Fibroblast of lung (primary cell): Measurements from ENCODE around the gene ZDHHC16. TPM values are rescaled to one million over a fixed set of nuclear protein-coding genes. Genes with fewer than 3 reads are reported as not detected.

ENCODE experiments used
- DNase-seq, 2 donors: peaks; one replicate each; pipeline versions ENCODE4 v3.0.0 to v3.0.0-alpha.2; 2010; ENCODE audit warnings: low read depth in 2 of 2
- H2AFZ ChIP-seq: 2 replicates; pipeline ENCODE4 v1.5.1; 2012; ENCODE audit warnings: low read length, control low read depth, inconsistent platforms
- H3K27ac ChIP-seq: 2 replicates; pipeline ENCODE4 v1.5.1; 2011; ENCODE audit warnings: low read length, control low read depth; ENCODE audit not compliant: insufficient read depth
- H3K27me3 ChIP-seq: 2 replicates; pipeline ENCODE4 v1.5.1; 2011; ENCODE audit warnings: mild to moderate bottlenecking, low read length; ENCODE audit not compliant: control insufficient read depth, insufficient read depth
- H3K36me3 ChIP-seq: 2 replicates; pipeline ENCODE4 v1.5.1; 2011; ENCODE audit warnings: low read length; ENCODE audit not compliant: control insufficient read depth, insufficient read depth
- H3K4me1 ChIP-seq: 2 replicates; pipeline ENCODE4 v1.5.1; 2011; ENCODE audit warnings: low read length; ENCODE audit not compliant: control insufficient read depth, insufficient read depth; ENCODE audit errors: extremely low read depth
- H3K4me2 ChIP-seq: 2 replicates; pipeline ENCODE4 v1.5.1; 2011; ENCODE audit warnings: low read length, control low read depth; ENCODE audit not compliant: insufficient read depth; ENCODE audit errors: extremely low read depth
- H3K4me3 ChIP-seq, 4 experiments: fragments of 200-600 bp in 1 of 4; sonication (generic) in 1 of 4; replicated peaks in 1 of 4; 2 replicates each; pipeline ENCODE4 v1.5.1; 2011 to 2016; ENCODE audit warnings: low read length in 4 of 4, low read depth in 3 of 4, mild to moderate bottlenecking in 3 of 4, control low read depth in 2 of 4, inconsistent platforms in 1 of 4, mixed read lengths in 1 of 4; ENCODE audit not compliant: insufficient read depth in 1 of 4; ENCODE audit errors: control extremely low read depth in 1 of 4
- H3K79me2 ChIP-seq: 2 replicates; pipeline ENCODE4 v1.5.1; 2012; ENCODE audit warnings: mild to moderate bottlenecking, low read length, inconsistent platforms; ENCODE audit not compliant: control insufficient read depth, insufficient read depth
- H3K9ac ChIP-seq: 2 replicates; pipeline ENCODE4 v1.5.1; 2011; ENCODE audit warnings: mild to moderate bottlenecking, low read length, control low read depth; ENCODE audit not compliant: insufficient read depth
- H3K9me3 ChIP-seq: 2 replicates; pipeline ENCODE4 v1.5.1; 2012; ENCODE audit warnings: low read depth, low read length; ENCODE audit not compliant: control insufficient read depth, insufficient read depth
- H4K20me1 ChIP-seq: 2 replicates; pipeline ENCODE4 v1.5.1; 2011; ENCODE audit warnings: low read length; ENCODE audit not compliant: control insufficient read depth, insufficient read depth; ENCODE audit errors: extremely low read depth
- CTCF ChIP-seq, 2 donors: IDR thresholded peaks in 1 of 2; conservative IDR thresholded peaks in 1 of 2; 1 replicate in 1 of 2; 2 replicates in 1 of 2; pipeline ENCODE4 v1.5.1; 2011 to 2012; ENCODE audit warnings: low read length in 2 of 2, control low read depth in 1 of 2, inconsistent platforms in 1 of 2, low read depth in 1 of 2, mild to moderate bottlenecking in 1 of 2
- EZH2 ChIP-seq: IDR thresholded peaks from 2 replicates; pipeline ENCODE4 v1.5.1; 2012; ENCODE audit warnings: low read length, control low read depth, mild to moderate bottlenecking; ENCODE audit errors: missing control alignments
- polyA plus RNA-seq, 2 donors: library from polyadenylated mRNA; depleted of rRNA in 1 of 2; stranded (reverse) in 1 of 2; unstranded in 1 of 2; fragments of >200 nt; gene quantifications; 2 replicates each; pipeline ENCODE4 v1.2.1, GENCODE V29; 2011 to 2012; ENCODE audit warnings: missing spikeins in 1 of 2
- total RNA-seq: library from RNA; depleted of rRNA; stranded (reverse); fragments of >200 nt; gene quantifications from 2 replicates; pipeline ENCODE4 v1.2.1, GENCODE V29; 2014

ZDHHC16 gene
- total and polyA plus RNA-seq, 2 donors (not counting 1 experiment from before 2014, with no cell fraction given) = 39.3 to 60.2 TPM

GRCh38 chr10:97503406-97503805, 57.4 kb downstream of the ZDHHC16 start:
- Histone ChIP-seq H3K27me3 (no peaks in the 10 kb centered on the region), H3K79me2 (peaks cover 23% of the 10 kb centered on the region), H3K27ac (no peak overlapping the region), H3K9ac (no peak overlapping the region), H3K4me3 (no peak overlapping the region), H3K4me2 (no peak overlapping the region), H3K9me3 (no peaks in the 10 kb centered on the region), H4K20me1 (no peaks in the 10 kb centered on the region), H3K36me3 (no peaks in the 10 kb centered on the region), H3K4me1 (peaks cover 6% of the 10 kb centered on the region), H2AFZ (no peak overlapping the region)
- no peak for TF ChIP-seq EZH2
- TF ChIP-seq CTCF (conservative IDR thresholded peaks at IDR 0.05 in 1 of 2, IDR thresholded peaks at IDR 0.05 in 1 of 2; ENCODE audit: low read depth in 1 of 2, low read length in 2 of 2) = no peak
- no peak for DNase-seq

- TF ChIP-seq EZH2 = no peak
- no peak for TF ChIP-seq CTCF (conservative IDR thresholded peaks at IDR 0.05 in 1 of 2, IDR thresholded peaks at IDR 0.05 in 1 of 2; ENCODE audit: low read depth in 1 of 2, low read length in 2 of 2)
- Histone ChIP-seq H3K4me1 (peaks cover 3% of the 10 kb centered on the region), H4K20me1 (no peaks in the 10 kb centered on the region), H3K79me2 (peaks cover 21% of the 10 kb centered on the region), H3K9ac (no peak overlapping the region), H3K27ac (no peak overlapping the region), H3K27me3 (no peaks in the 10 kb centered on the region), H3K36me3 (no peaks in the 10 kb centered on the region), H2AFZ (no peak overlapping the region), H3K4me2 (no peak overlapping the region), H3K9me3 (no peaks in the 10 kb centered on the region), H3K4me3 (no peak overlapping the region)
- DNase-seq = no peak
These were observed 59.2 kb downstream of the ZDHHC16 start for GRCh38 chr10:97505152-97505551.

- no peaks in the 10 kb centered on the region for H3K9me3 ChIP-seq
- H3K4me1 ChIP-seq = no peaks in the 10 kb centered on the region
- H4K20me1 ChIP-seq = no peaks in the 10 kb centered on the region
- no peak overlapping the region for H3K4me2 ChIP-seq
- no peak for TF ChIP-seq EZH2
- TF ChIP-seq CTCF (conservative IDR thresholded peaks at IDR 0.05 in 1 of 2, IDR thresholded peaks at IDR 0.05 in 1 of 2; ENCODE audit: low read depth in 1 of 2, low read length in 2 of 2) = no peak
- H3K36me3 ChIP-seq = no peaks in the 10 kb centered on the region
- H2AFZ ChIP-seq = no peak overlapping the region
- no peak for DNase-seq
- H3K27ac ChIP-seq = no peak overlapping the region
- H3K9ac ChIP-seq = no peak overlapping the region
- no peak overlapping the region for H3K4me3 ChIP-seq
- peaks cover 13% of the 10 kb centered on the region for H3K79me2 ChIP-seq
- H3K27me3 ChIP-seq = no peaks in the 10 kb centered on the region
These were observed 60.4 kb downstream of the ZDHHC16 start for GRCh38 chr10:97506199-97506991.

Other genes starting within 250 kb of the ZDHHC16 start
- 4.6 and 7.4 TPM in 2 replicates for gene ARHGAP19, start 153.5 kb upstream of the ZDHHC16 start, total RNA-seq
- gene ARHGAP19, start 153.5 kb upstream of the ZDHHC16 start, polyA plus RNA-seq = 5.6 and 9.0 TPM in 2 replicates
- 2.8 TPM in 2 replicates for gene FRAT1, start 126.9 kb upstream of the ZDHHC16 start, total RNA-seq
- 0.48 and 0.70 TPM in 2 replicates for gene FRAT1, start 126.9 kb upstream of the ZDHHC16 start, polyA plus RNA-seq
- gene FRAT2, start 111.4 kb upstream of the ZDHHC16 start, total RNA-seq = 5.3 and 6.7 TPM in 2 replicates
- 2.0 and 2.2 TPM in 2 replicates for gene FRAT2, start 111.4 kb upstream of the ZDHHC16 start, polyA plus RNA-seq
- 10.5 and 10.7 TPM in 2 replicates for gene RRP12, start 44.8 kb upstream of the ZDHHC16 start, total RNA-seq
- 6.1 and 11.1 TPM in 2 replicates for gene RRP12, start 44.8 kb upstream of the ZDHHC16 start, polyA plus RNA-seq
- 165 and 209 TPM in 2 replicates for gene PGAM1, start 20.0 kb upstream of the ZDHHC16 start, total RNA-seq
- gene PGAM1, start 20.0 kb upstream of the ZDHHC16 start, polyA plus RNA-seq = 498 and 510 TPM in 2 replicates
- 32.7 and 33.1 TPM in 2 replicates for gene EXOSC1, start 169 bp upstream of the ZDHHC16 start, total RNA-seq
- gene EXOSC1, start 169 bp upstream of the ZDHHC16 start, polyA plus RNA-seq = 39.5 and 45.4 TPM in 2 replicates
- gene MMS19, start 52.2 kb downstream of the ZDHHC16 start, total RNA-seq = 43.7 and 64.7 TPM in 2 replicates
- 44.7 and 53.9 TPM in 2 replicates for gene MMS19, start 52.2 kb downstream of the ZDHHC16 start, polyA plus RNA-seq
- 20.3 and 22.0 TPM in 2 replicates for gene UBTD1, start 52.7 kb downstream of the ZDHHC16 start, total RNA-seq
- gene UBTD1, start 52.7 kb downstream of the ZDHHC16 start, polyA plus RNA-seq = 10.7 and 15.0 TPM in 2 replicates
- gene ANKRD2, start 126.6 kb downstream of the ZDHHC16 start, total RNA-seq = 1.8 TPM in 2 replicates
- gene ANKRD2, start 126.6 kb downstream of the ZDHHC16 start, polyA plus RNA-seq = 0.26 and 0.47 TPM in 2 replicates
- 1.0 and 1.5 TPM in 2 replicates for gene HOGA1, start 138.2 kb downstream of the ZDHHC16 start, total RNA-seq
- gene HOGA1, start 138.2 kb downstream of the ZDHHC16 start, polyA plus RNA-seq = 0.58 and 0.79 TPM in 2 replicates
- not detected in 2 replicates for gene C10orf62, start 143.5 kb downstream of the ZDHHC16 start, total RNA-seq
- gene C10orf62, start 143.5 kb downstream of the ZDHHC16 start, polyA plus RNA-seq = not detected in 2 replicates
- 6.4 and 13.4 TPM in 2 replicates for gene MORN4, start 187.3 kb downstream of the ZDHHC16 start, total RNA-seq
- 11.0 and 13.2 TPM in 2 replicates for gene MORN4, start 187.3 kb downstream of the ZDHHC16 start, polyA plus RNA-seq
- gene PI4K2A, start 194.5 kb downstream of the ZDHHC16 start, total RNA-seq = 16.4 and 26.6 TPM in 2 replicates
- 30.7 and 47.2 TPM in 2 replicates for gene PI4K2A, start 194.5 kb downstream of the ZDHHC16 start, polyA plus RNA-seq
- 31.8 and 77.5 TPM in 2 replicates for gene AVPI1, start 241.1 kb downstream of the ZDHHC16 start, total RNA-seq
- gene AVPI1, start 241.1 kb downstream of the ZDHHC16 start, polyA plus RNA-seq = 14.3 and 14.9 TPM in 2 replicates